ENCODE results near the gene DYNLT1.
"Not testable (repeated sequence)": the region's sequence is repeated elsewhere in the genome, so short reads cannot be mapped to it uniquely, and the experiment has no call there.

DNA sequence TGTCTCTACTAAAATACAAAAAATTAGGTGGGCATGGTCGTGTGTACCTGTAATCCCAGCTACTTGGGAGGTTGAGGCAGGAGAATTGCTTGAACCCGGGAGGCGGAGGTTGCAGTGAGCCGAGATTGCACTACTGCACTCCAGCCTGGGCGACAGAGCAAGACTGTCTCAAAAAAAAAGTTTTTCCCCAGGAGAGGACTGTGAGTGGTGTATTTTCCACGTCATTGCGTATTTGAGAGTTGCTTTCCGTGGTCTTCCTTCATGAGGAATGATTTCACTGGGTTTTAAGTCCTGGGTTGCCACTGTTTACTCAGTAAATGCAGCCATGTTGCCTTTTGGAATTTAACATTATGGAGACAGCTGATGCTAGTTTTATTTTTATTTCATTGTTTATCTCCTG is 27.6 kb upstream of the DYNLT1 start:
- not testable (repeated sequence) for TF ChIP-seq POLR2AphosphoS5 (IDR thresholded peaks at IDR 0.05; ENCODE audit: borderline replicate concordance, low read depth, low read length); EZH2 (IDR thresholded peaks at IDR 0.05); FOXP2 (optimal IDR thresholded peaks at IDR 0.05; ENCODE audit: control extremely low read depth, extremely low read length, insufficient read depth)
